Tibial nerve (tissue), 4 donors: Measurements from ENCODE around the gene TXN2. TPM values are rescaled to one million over a fixed set of nuclear protein-coding genes. Genes with fewer than 3 reads are reported as not detected.
A peak's percentile ranks its signal among the peaks of the same experiment; 100 is the strongest.

ENCODE experiments used
- DNase-seq, 2 donors: peaks; one replicate each; pipeline ENCODE4 v3.0.0-alpha.2; 2019; ENCODE audit warnings: low spot score in 2 of 2
- H3K27ac ChIP-seq, 4 donors: fragments of 200-600 bp; sonication (generic) in 3 of 4; one replicate each; pipeline ENCODE4 v1.5.1; 2017 to 2019; ENCODE audit warnings: mild to moderate bottlenecking in 1 of 4
- H3K27me3 ChIP-seq, 2 donors: fragments of 200-600 bp; sonication (generic) in 1 of 2; one replicate each; pipeline versions ENCODE4 v1.5.1 to v1.6.0; 2017 to 2019
- H3K36me3 ChIP-seq, 3 donors: fragments of 200-600 bp; sonication (generic); one replicate each; pipeline ENCODE4 v1.5.1; 2018 to 2019
- H3K4me1 ChIP-seq, 4 donors: fragments of 200-600 bp; sonication (generic) in 3 of 4; one replicate each; pipeline ENCODE4 v1.5.1; 2017 to 2019
- H3K4me3 ChIP-seq, 4 donors: fragments of 200-600 bp; sonication (generic) in 3 of 4; one replicate each; pipeline ENCODE4 v1.5.1; 2017 to 2019; ENCODE audit warnings: mild to moderate bottlenecking in 1 of 4, moderate library complexity in 1 of 4
- H3K9me3 ChIP-seq, 4 donors: fragments of 200-600 bp; sonication (generic) in 3 of 4; one replicate each; pipeline ENCODE4 v1.5.1; 2017 to 2019
- CTCF ChIP-seq, 5 experiments: fragments of 200-600 bp in 3 of 5; fragments of 450-650 bp in 2 of 5; sonication (generic) in 3 of 5; IDR thresholded peaks; one replicate each; pipeline ENCODE4 v1.5.1; 2016 to 2019; ENCODE audit warnings: antibody characterized with exemption in 5 of 5, mild to moderate bottlenecking in 3 of 5, moderate library complexity in 2 of 5
- EP300 ChIP-seq, 2 donors: sonication (generic); formaldehyde crosslinking; IDR thresholded peaks; one replicate each; pipeline ENCODE4 v1.6.1; 2017; ENCODE audit warnings: antibody characterized with exemption in 2 of 2, mild to moderate bottlenecking in 1 of 2
- POLR2A ChIP-seq, 2 donors: fragments of 450-650 bp; IDR thresholded peaks; one replicate each; pipeline ENCODE4 v1.6.1; 2017; ENCODE audit warnings: antibody characterized with exemption in 2 of 2, mild to moderate bottlenecking in 2 of 2, moderate library complexity in 2 of 2
- WGBS, 2 donors: methylation state at CpG; one replicate each; pipeline ENCODE4 v1.1.5; 2018; 5-methylcytosine and 5-hydroxymethylcytosine counted together
- total RNA-seq, 4 donors: library from RNA; depleted of rRNA; stranded (reverse); fragments of >200 nt; gene quantifications; one replicate each; pipeline ENCODE4 v1.1.0, GENCODE V29; 2016

Gene TXN2
- total RNA-seq, 4 donors from 2014 or later: 50.4 to 83.5 (median 68.0) TPM

- Histone ChIP-seq H3K4me1 (peaks cover 0 to 10% (median 4%) of the 10 kb centered on the region in 4 donors), H3K9me3 (peaks cover 0 to 3% (median 0%) of the 10 kb centered on the region in 4 donors), H3K27ac (no peak overlapping the region), H3K36me3 (no peaks in the 10 kb centered on the region), H3K4me3 (no peak overlapping the region), H3K27me3 (no peaks in the 10 kb centered on the region)
- WGBS, 2 donors: 90 to 94% methylated on average over 8 of the region's 8 CpGs
- TF ChIP-seq POLR2A (IDR thresholded peaks at IDR 0.05): no peak
- TF ChIP-seq EP300 (IDR thresholded peaks at IDR 0.05): no peak
- no peak for TF ChIP-seq CTCF (IDR thresholded peaks at IDR 0.05)
- DNase-seq: no peak
Measured at GRCh38 chr22:36440429-36441002, 40.9 kb downstream of the TXN2 start.

GRCh38 chr22:36439481-36440271, 41.8 kb downstream of the TXN2 start:
- no peak overlapping the region for H3K4me3 ChIP-seq
- H3K36me3 ChIP-seq: no peaks in the 10 kb centered on the region
- H3K27me3 ChIP-seq: no peaks in the 10 kb centered on the region
- no peaks in the 10 kb centered on the region for H3K9me3 ChIP-seq
- 83 to 85% methylated on average over 6 of the region's 6 CpGs for WGBS, 2 donors
- TF ChIP-seq POLR2A (IDR thresholded peaks at IDR 0.05) (no peak), EP300 (IDR thresholded peaks at IDR 0.05) (peak in 1 of 2 donors; percentile 12)
- peaks cover 0 to 8% (median 2%) of the 10 kb centered on the region in 4 donors for H3K4me1 ChIP-seq
- H3K27ac ChIP-seq: no peak overlapping the region
- no peak for DNase-seq

GRCh38 chr22:36435516-36436415, 45.7 kb downstream of the TXN2 start:
- no peaks in the 10 kb centered on the region for H3K27me3 ChIP-seq
- TF ChIP-seq CTCF (IDR thresholded peaks at IDR 0.05): no peak
- TF ChIP-seq POLR2A (IDR thresholded peaks at IDR 0.05): no peak
- no peak for TF ChIP-seq EP300 (IDR thresholded peaks at IDR 0.05)
- no peak overlapping the region for H3K4me3 ChIP-seq
- no peaks in the 10 kb centered on the region for H3K36me3 ChIP-seq
- peaks cover 0 to 8% (median 3%) of the 10 kb centered on the region in 4 donors for H3K4me1 ChIP-seq
- no peak for DNase-seq
- no peaks in the 10 kb centered on the region for H3K9me3 ChIP-seq
- WGBS, 2 donors: 48 to 71% methylated on average over 16 of the region's 16 CpGs
- peak overlapping the region in 1 of 4 donors; percentile 12 for H3K27ac ChIP-seq

GRCh38 chr22:36433318-36434231, 47.9 kb downstream of the TXN2 start:
- no peak overlapping the region for H3K27ac ChIP-seq
- DNase-seq: no peak
- H3K9me3 ChIP-seq: no peaks in the 10 kb centered on the region
- peaks cover 0 to 8% (median 3%) of the 10 kb centered on the region in 4 donors for H3K4me1 ChIP-seq
- no peak for TF ChIP-seq POLR2A (IDR thresholded peaks at IDR 0.05)
- TF ChIP-seq CTCF (IDR thresholded peaks at IDR 0.05): no peak
- no peak for TF ChIP-seq EP300 (IDR thresholded peaks at IDR 0.05)
- H3K4me3 ChIP-seq: no peak overlapping the region
- no peaks in the 10 kb centered on the region for H3K36me3 ChIP-seq
- H3K27me3 ChIP-seq: no peaks in the 10 kb centered on the region
- WGBS, 2 donors: 61 to 67% methylated on average over 14 of the region's 14 CpGs
